Stimulated activated CD8-positive, alpha-beta memory T cell treated with anti-CD3 and anti-CD28 coated beads, Interleukin-7, amount 100 ng/mL, for 48 hours (primary cell): ENCODE data around the gene BNC2.

Experiments used
- DNase-seq, 2 donors: peaks; one replicate each; pipeline ENCODE4 v3.0.0-alpha.2; 2020; ENCODE audit warnings: low read depth in 1 of 2; ENCODE audit errors: extremely low read depth in 1 of 2

BNC2 gene

DNA sequence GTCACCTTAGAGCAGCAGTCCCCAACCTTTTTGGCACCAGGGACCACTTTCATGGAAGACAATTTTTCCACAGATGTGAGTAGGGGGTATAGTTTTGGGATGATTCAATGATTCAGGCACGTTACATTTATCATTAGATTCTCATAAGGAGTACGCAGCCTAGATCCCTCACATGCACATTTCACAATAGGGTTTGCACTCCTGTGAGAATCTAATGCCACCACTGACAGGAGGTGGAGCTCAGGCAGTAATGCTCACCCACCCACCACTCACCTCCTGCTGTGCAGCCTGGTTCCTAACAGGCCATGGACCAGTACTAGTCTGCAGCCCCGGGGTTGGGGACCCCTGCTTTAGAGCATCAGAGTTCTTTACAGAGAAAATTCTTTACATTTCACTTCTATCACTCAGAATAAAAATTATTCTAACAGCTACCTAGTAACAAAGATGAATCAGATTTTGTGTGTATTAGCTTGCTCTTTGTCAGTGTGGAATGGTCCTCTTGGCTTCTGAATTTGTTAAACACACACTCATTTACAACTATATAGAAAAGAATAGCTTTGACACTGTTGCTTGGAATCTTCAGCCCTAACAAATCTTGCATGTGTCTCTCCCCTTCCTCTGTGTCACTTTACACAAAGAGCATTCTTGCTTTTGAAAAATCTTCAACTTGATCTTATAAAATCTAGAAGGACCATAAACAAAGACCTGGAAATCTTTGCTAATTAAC, 438.6 kb downstream of the BNC2 start:
- no peak for DNase-seq

DNA sequence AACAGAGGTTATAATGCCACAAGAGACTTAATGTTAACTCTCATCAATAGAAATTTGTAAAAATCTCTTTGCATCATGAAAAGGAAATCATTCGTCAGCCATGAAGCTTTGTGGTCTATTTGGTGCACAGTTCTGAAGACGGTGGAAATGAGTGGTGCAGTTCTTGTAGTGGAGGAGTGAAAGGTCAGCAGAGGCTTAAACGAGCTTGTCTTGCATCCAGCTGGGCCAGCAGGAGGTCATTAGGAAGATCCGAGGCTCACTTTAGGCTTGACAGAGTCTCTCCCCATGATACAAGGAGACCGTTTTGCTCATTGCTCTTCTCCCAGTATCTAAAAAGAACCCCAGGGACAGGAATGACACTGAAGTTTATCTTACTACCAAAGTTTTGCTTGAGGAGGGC, 440.8 kb downstream of the BNC2 start:
- no peak for DNase-seq

DNA sequence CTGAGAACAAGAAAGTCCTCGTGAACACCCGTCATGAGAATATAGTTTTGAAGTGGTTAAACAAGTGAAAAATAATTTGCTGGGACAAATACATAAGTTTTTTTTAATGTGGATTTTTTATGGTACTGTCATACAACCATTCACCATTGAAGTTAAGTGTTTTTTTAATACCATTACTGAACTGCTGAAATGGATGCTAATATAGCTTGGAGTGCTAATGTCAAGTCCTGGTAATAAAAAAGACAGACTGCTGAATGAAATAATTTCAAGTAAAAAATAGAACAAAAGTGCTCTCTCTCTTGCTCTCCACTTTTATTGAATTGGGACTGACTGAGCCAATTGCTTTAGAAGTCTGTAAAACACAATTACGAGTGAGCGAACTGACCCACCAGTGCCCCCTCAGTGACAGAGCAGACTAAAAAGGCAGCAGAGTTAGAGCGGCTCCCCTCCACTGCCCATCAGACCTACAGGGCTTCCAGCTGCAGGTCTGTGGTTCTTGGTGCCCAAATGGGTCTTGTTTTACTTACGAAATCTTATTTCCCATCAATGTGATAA, 442.5 kb downstream of the BNC2 start:
- DNase-seq = no peak

DNA sequence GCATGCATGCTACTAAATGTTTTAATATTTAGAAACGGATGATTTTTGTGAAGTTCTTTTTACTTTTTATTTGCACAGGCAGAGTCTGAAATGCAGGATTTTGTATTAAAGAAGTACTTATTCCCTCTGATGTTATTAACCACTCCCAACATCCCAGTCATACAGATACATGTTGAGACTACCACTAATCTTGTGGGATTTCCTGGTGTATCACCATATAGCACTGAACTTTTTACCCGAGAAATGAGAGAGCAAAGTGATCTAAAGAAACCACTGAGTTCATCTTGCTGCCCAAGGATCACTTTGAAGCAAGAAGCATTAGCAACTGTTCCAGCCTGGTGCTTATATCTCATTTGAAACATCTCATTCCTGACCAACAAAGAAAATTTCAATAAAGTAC, 443.8 kb downstream of the BNC2 start:
- no peak for DNase-seq

DNA sequence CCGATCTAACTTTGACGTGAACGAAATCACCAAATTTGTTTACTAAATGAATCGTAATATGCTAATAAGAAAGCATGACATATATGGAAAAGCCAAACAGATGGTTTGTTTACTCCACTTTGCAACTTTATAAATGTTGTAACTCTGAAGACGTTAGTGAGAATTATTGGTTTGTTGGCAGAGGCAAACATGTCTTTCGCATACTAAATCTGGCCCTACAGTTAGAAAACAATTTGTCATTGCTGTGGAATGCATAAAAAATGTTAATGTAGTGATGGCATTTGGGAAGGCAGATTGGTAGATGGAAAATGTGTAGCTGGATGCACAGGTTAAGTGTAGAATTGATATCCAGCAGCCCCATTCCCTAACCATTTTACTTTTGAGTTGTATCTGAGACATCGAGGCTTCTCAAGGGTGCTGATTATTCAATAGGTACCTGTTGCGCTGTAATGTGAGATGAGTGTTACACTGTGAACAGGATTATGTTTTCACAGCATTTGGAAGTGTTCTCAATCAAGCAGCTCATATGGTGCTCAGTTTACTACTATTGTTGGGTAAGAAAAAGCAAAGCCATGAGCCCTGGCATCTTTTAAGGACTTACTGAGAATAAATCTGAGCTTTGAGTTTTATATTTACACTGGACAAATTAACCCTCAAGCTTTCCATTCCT, 444.8 kb downstream of the BNC2 start:
- DNase-seq = no peak

DNA sequence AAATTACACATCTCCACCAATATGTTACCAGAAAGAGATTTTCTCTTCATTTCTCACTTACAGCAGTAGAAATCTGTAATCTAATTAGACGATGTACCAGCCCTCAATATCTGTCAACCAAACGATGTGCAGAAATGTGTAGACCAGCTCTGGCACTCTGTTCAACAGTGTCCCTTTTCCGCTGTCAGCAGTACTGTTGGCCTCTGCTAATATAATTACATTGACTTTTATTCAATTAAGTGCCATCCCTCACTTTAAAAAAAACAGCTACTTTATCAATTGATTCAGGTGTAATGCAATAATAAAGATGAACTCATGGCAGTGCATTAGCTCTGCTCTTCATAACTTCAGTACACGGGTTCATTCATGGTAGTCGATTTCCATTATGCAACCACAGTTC, 448.4 kb downstream of the BNC2 start:
- DNase-seq = no peak

DNA sequence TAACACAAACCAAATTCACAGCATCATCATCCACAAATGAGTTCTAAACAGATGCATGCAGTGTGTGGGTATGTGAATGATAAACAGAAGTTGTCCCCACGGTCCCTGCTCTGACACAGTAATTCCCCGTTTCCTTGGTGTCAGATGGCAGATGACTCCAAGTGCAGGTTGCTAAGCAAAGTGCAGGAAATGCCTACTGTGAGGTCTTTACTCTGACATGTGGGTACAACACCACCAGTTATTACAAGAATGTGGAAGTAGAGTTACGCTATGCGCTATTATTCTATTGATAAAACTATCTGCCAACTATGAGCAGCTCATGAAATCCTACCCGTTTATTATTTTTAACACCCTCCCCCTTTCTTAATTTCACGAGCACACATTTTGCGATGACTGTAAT, 448.9 kb downstream of the BNC2 start:
- no peak for DNase-seq

DNA sequence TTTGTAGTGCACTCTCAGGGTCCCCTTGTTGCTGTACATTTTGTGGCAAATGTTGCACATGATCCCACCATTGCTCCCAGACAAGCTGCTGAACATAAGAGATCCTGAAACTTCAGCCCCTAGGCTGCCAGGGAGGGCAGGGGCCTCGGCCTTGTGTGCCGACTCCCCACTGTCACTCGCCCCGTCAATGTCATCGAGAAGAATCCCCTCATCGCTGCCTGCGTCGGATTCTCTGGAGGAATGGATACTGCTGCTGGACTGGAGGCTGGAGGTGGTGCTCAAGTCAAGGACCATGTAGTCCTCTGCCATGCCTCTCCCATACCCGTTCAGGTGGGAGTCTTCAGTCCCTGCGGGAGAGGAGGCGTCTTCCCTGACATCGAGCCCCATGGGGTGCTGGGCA, 451.3 kb downstream of the BNC2 start:
- no peak for DNase-seq

DNA sequence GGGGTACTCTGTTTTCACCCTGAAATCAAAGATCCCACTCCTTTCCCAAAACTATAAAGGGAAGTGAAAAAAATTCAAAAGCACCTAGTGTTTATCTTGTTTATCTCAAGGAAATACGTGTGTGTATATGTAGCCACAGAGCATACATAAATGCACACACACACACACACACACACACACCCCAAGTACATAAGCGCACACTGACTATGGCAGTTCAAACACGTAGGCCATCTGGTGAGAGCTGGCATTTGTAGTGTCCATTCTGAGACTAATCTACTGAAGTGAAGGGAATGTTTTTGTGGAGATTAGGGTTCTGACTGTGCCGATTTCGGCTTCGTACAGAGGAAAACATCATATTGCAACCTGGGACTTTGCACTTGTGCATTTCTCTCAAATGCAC, 451.7 kb downstream of the BNC2 start:
- no peak for DNase-seq

DNA sequence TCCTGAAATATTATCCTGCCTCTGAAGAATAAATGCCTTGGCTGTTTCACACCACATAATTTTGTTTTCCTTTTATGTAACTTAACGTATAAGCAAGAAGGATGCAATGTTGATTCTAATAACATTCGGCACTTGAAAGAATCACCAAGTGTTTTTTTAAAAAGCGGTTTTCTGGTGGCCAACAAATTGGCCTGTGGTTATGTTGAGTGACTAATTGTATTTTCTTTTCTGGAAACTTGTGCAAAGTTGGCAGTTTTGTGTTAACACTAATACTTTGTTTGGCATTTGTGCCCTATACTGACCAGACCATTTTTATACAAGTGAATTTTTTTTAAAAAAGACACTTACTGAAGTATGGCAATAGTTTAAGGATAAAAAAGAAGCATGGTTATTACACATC, 452.7 kb downstream of the BNC2 start:
- no peak for DNase-seq

DNA sequence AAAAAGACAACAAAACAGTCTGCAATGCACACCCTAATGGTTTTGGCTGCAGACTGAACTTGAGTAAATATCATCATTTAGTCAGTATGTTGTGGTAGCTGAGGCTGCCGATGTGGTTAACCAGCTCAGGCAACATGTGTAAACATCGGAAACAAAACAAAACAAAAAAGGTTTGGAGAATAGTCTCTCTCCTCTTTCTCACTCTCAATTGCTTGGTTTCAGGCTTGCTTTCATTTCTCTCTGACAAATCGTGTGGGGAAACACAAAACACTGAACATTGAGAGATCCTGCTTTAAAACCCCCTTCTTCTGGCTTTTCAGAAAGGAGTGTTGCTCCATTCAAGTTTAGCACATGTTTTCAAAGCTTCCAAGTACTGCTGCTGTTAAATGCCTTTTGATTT, 453.3 kb downstream of the BNC2 start:
- DNase-seq = no peak

DNA sequence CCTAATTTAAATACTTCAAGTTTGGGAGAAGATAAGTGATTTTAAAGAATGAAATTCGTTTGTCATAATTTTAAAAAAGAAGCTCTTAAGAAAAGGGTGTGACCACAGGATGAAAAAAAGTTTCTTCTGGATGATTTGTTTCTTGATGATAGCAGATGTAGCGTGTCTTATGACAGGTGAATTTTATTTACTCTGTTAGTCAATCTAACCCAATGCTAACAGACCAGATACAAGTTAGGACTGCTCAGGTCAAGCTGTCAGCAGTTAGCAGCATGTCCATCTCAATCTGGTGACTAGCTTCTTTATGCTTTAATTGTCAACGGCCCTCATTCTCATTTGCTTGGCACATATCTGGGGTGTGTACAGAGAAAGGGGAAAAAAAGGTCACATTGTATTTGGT, 456.0 kb downstream of the BNC2 start:
- DNase-seq = no peak

DNA sequence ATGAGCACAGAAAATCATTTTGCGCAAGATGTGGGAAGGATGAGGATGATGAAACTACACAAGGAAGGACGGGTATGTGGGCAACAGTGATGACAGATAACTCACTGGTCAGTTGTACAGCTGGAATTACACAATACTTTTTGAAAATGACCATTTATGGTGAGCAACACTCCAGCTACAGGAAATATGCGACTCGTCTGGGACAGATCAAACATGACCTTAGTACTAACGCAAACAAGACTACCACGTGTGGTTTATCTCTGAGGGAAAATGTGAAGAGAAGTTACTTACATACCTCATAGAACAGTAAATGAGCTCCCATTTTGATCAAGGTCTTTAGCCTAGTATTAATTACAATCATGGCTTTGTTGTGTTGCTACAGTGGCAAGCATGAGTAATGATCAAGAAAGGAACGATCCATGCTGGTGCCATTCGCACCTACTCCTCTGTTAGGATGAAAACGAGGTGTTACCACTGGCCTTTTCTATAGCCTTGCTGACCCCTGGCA, 456.9 kb downstream of the BNC2 start:
- DNase-seq = no peak

DNA sequence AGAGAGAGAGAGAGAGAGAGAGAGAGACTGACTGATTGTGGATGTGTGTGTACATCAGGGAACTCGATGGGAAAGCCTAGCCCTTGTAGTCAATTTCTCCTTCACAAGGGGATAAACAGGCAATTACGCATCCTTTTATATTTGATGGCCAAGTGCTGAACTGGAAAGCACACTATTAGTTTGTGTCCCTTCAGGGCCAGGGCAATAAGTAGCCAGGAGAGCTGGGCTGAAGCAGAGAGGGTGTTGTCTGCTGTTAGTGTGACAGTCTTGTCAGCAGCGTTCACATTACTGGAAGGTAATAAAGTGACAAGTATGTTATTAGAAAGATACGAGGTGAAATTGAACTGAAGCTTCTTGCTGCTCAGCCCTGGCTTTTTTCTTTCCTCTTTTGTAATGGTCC, 457.7 kb downstream of the BNC2 start:
- no peak for DNase-seq

DNA sequence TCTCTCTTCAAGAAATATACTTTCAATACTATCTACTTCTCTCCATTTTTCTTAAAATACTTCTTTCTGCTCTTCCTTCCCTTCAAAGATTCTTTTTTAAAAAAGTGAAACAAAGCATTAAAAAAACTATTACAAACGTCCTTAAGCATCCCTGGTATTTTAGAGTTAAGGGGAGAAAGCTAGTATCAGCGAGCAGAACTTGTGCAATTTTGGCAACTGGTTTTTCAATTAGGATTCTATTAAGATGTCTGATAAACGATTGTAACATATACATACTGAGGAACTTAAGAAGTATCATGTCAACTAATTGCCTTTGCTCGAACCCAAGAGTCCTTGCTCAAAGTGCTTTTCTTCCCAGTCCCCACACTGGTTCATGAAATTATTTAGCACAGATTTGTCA, 459.2 kb downstream of the BNC2 start:
- no peak for DNase-seq

DNA sequence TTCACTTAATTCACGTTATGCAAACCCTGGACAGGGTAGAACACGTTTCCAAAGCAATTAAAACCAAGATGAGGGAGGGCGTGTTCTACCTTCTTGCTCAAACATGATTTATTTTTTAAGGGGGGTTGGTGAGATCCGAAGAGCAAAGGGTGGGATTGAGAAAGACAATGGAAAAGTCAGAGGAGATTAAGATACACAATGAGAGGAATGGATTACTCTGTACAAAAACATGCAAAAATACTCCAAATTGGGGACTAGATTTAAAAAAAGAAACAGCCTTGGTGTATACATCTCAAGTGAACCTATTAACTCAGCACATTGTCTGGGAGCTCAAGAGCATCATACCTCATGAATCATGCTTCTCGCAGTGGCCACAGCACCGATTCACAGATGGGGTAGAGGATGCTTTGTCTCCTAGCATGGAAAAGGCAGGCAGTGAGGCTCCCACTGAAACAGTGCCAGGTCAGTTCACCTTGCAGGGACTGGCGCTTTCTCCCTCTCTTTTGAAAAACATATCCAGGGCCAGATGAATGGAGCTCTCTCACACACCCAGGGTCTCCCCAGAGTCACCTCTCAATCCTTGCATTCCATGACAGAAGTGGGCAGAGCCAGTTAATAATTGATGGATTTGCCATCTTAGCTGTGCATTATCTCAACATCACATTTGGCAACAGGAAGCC, 459.7 kb downstream of the BNC2 start:
- no peak for DNase-seq

DNA sequence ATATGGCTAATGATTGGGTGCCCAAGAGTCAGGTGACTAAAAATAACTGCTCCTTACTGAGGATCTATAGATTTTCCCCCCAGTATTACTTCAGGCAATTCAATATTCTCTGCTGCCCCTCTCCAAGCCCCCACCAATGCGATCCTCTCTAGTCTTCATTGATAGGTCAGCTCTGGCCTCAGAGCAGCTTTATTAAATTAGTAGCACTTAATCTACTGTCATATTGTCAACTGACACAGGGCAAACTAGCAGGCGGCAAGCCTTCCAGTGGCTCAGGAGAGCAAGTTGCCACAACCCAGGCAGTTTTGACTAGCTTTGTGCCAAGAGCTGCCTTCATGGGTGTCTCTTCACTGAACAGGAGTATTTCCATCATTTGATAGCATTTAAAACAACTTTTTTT, 462.9 kb downstream of the BNC2 start:
- no peak for DNase-seq

DNA sequence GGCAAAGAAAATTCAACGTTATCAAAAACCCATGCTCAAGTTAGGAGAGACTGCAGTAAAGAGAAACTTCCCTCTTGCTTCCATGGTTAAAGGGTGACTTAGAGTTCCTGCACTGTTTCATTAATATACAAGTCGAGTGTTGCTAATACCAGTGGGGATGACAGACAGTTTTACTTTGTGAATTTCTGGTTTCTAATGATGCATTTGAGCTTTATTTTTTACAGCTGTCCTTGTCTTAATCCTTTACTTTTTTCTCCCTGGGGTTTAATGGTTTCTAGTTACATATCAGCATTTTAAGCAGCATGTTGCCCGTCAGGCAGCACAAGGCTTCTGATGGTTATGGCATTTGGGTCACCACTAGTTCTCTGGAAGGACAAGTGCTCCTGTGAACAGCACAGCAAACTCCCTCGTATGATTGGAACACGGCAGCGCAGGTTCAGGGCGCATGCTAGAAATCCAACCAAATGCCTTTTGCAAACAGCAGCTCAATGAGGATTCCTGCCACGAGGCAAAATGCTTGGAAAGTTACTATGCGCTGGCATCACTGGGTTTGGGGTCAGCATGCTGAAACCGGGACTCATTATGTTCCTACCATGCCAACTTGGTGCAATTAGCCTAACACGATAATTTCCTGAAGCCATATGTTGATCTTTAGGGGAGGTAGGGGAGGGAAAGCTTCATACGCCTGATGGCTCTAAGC, 463.8 kb downstream of the BNC2 start:
- DNase-seq = no peak

DNA sequence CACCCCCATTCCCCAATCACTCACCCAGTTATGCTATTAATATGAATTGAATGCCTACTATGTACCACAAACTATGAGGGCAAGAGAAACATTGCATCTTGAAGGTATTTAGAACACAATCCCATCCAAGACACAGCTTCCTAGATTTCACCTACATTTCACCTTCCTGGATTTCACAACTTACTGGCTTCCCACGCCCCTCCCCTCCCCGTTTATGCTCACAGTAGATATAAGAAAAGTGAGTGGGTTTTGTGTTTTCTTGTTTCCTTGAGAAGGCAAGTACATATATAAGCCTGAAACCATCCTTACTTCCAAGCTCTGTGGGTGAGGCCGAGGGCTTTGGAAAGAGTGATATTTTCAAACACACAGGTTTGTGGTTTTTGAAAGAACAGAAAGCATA, 465.0 kb downstream of the BNC2 start:
- no peak for DNase-seq

DNA sequence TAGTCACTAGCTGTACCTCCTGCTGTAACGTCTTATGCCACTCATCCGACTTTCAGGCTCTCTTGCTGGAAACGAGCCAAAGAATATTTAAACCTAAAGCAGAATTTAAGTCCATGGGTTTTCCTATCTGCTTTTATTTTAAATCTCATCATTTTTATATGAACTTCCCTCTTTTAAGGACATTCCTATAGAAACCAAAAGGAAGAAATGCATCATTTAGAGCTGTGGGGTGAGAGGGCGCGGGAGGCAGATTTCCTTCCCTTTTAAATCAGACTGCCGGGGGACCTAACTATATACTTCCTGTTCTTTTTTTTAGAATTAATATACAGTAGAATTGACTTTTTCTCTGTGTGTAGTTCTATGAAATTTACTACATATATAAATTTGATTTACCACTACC, 468.8 kb downstream of the BNC2 start:
- no peak for DNase-seq

DNA sequence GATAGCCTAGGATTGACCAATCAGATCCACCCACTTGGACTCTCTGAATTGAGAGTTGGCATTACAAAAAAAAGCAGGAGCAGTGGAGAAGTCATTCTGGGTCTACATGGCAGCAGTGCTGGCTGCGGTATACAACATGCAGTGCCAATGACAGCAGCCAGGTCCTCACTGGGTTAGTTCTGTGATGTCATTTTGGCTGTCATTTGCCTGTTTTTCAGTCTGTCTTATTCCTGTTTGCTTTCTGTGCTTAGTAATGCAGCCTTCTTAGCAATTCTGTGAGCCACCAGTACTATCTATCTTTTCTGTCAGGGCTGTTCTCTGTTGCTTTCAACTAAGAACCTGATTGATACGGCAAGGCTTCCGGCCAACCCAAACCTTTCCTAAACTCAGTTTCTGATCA, 471.8 kb downstream of the BNC2 start:
- DNase-seq = no peak
